Measurements from ENCODE around the gene DNM3.

Gene DNM3

GRCh38 chr1:172390301-172390682, 549.0 kb downstream of the DNM3 start:
- H3K4me3 ChIP-seq: peak overlapping the region; percentile 51
- H3K27ac ChIP-seq: peak overlapping the region in 1 of 2 donors; percentile 65
- DNase-seq (ENCODE audit: low spot score): no peak
- no peak for TF ChIP-seq CTCF (IDR thresholded peaks at IDR 0.05)

- TF ChIP-seq CTCF (IDR thresholded peaks at IDR 0.05): no peak
- DNase-seq (ENCODE audit: low spot score): no peak
- H3K27ac ChIP-seq: peak overlapping the region in 1 of 2 donors; percentile 65
- peak overlapping the region; percentile 51 for H3K4me3 ChIP-seq
Measured at GRCh38 chr1:172390683-172391551, 549.6 kb downstream of the DNM3 start.

- no peak overlapping the region for H3K27ac ChIP-seq
- H3K4me3 ChIP-seq: no peak overlapping the region
- DNase-seq (ENCODE audit: low spot score): no peak
- TF ChIP-seq CTCF (IDR thresholded peaks at IDR 0.05): no peak
Measured at GRCh38 chr1:172391976-172392375, 550.7 kb downstream of the DNM3 start.

GRCh38 chr1:172393354-172393753, 552.1 kb downstream of the DNM3 start:
- H3K27ac ChIP-seq: no peak overlapping the region
- no peak overlapping the region for H3K4me3 ChIP-seq
- TF ChIP-seq CTCF (IDR thresholded peaks at IDR 0.05): no peak
- no peak for DNase-seq (ENCODE audit: low spot score)

- no peak for TF ChIP-seq CTCF (IDR thresholded peaks at IDR 0.05)
- H3K27ac ChIP-seq: peak overlapping the region in 1 of 2 donors; percentile 41
- no peak for DNase-seq (ENCODE audit: low spot score)
Measured at GRCh38 chr1:172394141-172394751, 552.9 kb downstream of the DNM3 start.

GRCh38 chr1:172394811-172395210, 553.5 kb downstream of the DNM3 start:
- Histone ChIP-seq H3K4me3 (no peak overlapping the region), H3K27ac (peak overlapping the region in 1 of 2 donors; percentile 41)
- no peak for TF ChIP-seq CTCF (IDR thresholded peaks at IDR 0.05)
- no peak for DNase-seq (ENCODE audit: low spot score)

More at GRCh38 chr1:172394141-172394751, 552.9 kb downstream of the DNM3 start:
- peak overlapping the region; percentile 15 for H3K4me3 ChIP-seq

Measured in coronary artery (tissue), 2 donors.